ENCODE measurements around the gene LRP1B. TPM values are rescaled to one million over a fixed set of nuclear protein-coding genes. Genes with fewer than 3 reads are reported as not detected.

Gene LRP1B
- total and polyA plus RNA-seq, 2 of the 8 experiments (the other 6 are each of a cell fraction or from before 2014, with no cell fraction given) = 0.03 TPM; not detected in 1

DNA sequence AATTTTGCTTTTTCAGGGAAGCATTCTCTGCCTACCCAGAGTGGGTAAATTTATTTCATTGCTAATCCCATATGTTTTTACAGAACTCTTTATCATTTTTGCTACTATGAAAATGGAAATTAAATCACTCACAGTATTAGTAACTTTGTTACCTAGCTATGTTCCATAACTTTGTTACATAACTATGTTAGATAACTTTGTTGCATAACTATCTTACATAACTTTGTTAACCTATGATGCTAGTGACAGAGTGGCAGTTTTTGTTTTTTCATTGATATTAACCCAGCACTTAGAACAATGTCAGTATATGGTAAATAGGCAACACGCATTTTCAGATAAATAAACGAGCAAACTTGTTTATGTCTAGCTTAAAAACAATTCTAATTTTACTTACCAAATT is 286.6 kb downstream of the LRP1B start:
- ChIA-PET POLR2A (ENCODE audit: partially characterized antibody) (no interaction called here), CTCF (ENCODE audit: partially characterized antibody) (interaction anchor here (1.7 kb wide), 1 partner anchor 19 kb away, joined by 5 read pairs; no protein-coding TSS in a partner anchor)
- TF ChIP-seq, protein P1, sequence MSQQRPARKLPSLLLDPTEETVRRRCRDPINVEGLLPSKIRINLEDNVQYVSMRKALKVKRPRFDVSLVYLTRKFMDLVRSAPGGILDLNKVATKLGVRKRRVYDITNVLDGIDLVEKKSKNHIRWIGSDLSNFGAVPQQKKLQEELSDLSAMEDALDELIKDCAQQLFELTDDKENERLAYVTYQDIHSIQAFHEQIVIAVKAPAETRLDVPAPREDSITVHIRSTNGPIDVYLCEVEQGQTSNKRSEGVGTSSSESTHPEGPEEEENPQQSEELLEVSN (IDR thresholded peaks at IDR 0.05) = no peak
- TF ChIP-seq BACH1 (IDR thresholded peaks at IDR 0.05; ENCODE audit: low read length) (no peak), SRF (IDR thresholded peaks at IDR 0.05; ENCODE audit: low read depth, low read length) (no peak), ASH2L (IDR thresholded peaks at IDR 0.05; ENCODE audit: low read length) (no peak), HDAC2 (IDR thresholded peaks at IDR 0.05; ENCODE audit: borderline replicate concordance in 1 of 2, low read depth in 2 of 2, low read length in 2 of 2) (no peak), BCL11A (IDR thresholded peaks at IDR 0.05; ENCODE audit: low read depth in 2 of 2, low read length in 2 of 2) (no peak), ZNF274 (IDR thresholded peaks at IDR 0.05; ENCODE audit: borderline replicate concordance, extremely low read depth, low read length) (no peak), SIX5 (IDR thresholded peaks at IDR 0.05; ENCODE audit: low read depth, low read length) (no peak), CBX5 (IDR thresholded peaks at IDR 0.05; ENCODE audit: low read depth, low read length) (no peak), POLR2A (IDR thresholded peaks at IDR 0.05; ENCODE audit: control extremely low read depth in 1 of 2, low read depth in 2 of 2, low read length in 2 of 2) (no peak), SIN3A (conservative IDR thresholded peaks at IDR 0.05 in 1 of 2, IDR thresholded peaks at IDR 0.05 in 1 of 2; ENCODE audit: low read depth in 1 of 2, low read length in 2 of 2) (no peak), SP2 (IDR thresholded peaks at IDR 0.05; ENCODE audit: low read length) (no peak)
- TF ChIP-seq, protein P2, sequence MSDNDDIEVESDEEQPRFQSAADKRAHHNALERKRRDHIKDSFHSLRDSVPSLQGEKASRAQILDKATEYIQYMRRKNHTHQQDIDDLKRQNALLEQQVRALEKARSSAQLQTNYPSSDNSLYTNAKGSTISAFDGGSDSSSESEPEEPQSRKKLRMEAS (IDR thresholded peaks at IDR 0.05) = no peak
- 70% methylated on average over 2 of the region's 2 CpGs; no CpG with 5 or more reads in 1 of the 2 experiments for WGBS, 2 experiments (ENCODE audit: extremely low coverage in 1 of 2, insufficient coverage in 1 of 2, insufficient read length in 1 of 2, insufficient replicate concordance in 2 of 2, low coverage in 1 of 2, low lambda C conversion rate in 2 of 2, missing lambda C conversion rate in 1 of 2)
- Histone ChIP-seq H2BK20ac (ENCODE audit: low read length) (no peak overlapping the region), H2BK5ac (ENCODE audit: low read depth, low read length) (no peak overlapping the region), H4K8ac (ENCODE audit: extremely low read depth, insufficient read depth, low read length) (no peak overlapping the region), H2BK120ac (replicated peaks; ENCODE audit: low read depth, low read length) (no peak overlapping the region), H2BK15ac (ENCODE audit: low read length) (no peak overlapping the region), H2AFZ (ENCODE audit: low read length) (no peak overlapping the region), H3K79me2 (ENCODE audit: control insufficient read depth in 1 of 2, insufficient read depth in 2 of 2, low read length in 2 of 2) (no peaks in the 10 kb centered on the region), H3K18ac (ENCODE audit: extremely low read depth, low read length) (no peak overlapping the region), H3K9me3 (ENCODE audit: insufficient read depth in 2 of 2, low read depth in 1 of 2, low read length in 1 of 2) (no peaks in the 10 kb centered on the region), H2AK5ac (ENCODE audit: low read depth, low read length) (no peak overlapping the region), H3K27ac (ENCODE audit: low read depth, low read length) (no peak overlapping the region), H3K36me3 (ENCODE audit: control insufficient read depth in 2 of 4, insufficient read depth in 4 of 4, low read length in 3 of 4) (no peaks in the 10 kb centered on the region), H3K4ac (replicated peaks; ENCODE audit: insufficient read length, low read depth, low read length) (no peak overlapping the region), H2BK12ac (ENCODE audit: low read depth, low read length) (no peak overlapping the region), H3K14ac (ENCODE audit: insufficient read length) (no peak overlapping the region), H3K23ac (ENCODE audit: insufficient read length) (no peak overlapping the region), H3K4me3 (ENCODE audit: extremely low read depth in 1 of 4, insufficient read depth in 2 of 4, low read depth in 3 of 4, low read length in 4 of 4) (no peak overlapping the region), H4K91ac (replicated peaks; ENCODE audit: insufficient read length, low read length) (no peak overlapping the region), H4K5ac (ENCODE audit: insufficient read length, low read depth, low read length) (no peak overlapping the region), H3K23me2 (ENCODE audit: low read depth, low read length) (no peaks in the 10 kb centered on the region), H3K56ac (replicated peaks; ENCODE audit: insufficient read length, low read depth, low read length) (no peak overlapping the region), H4K20me1 (replicated peaks in 1 of 2; ENCODE audit: control insufficient read depth in 1 of 2, insufficient read depth in 2 of 2, low read length in 2 of 2) (no peaks in the 10 kb centered on the region), H3K79me1 (ENCODE audit: low read depth, low read length) (no peaks in the 10 kb centered on the region), H3K4me2 (ENCODE audit: insufficient read depth in 1 of 2, low read depth in 2 of 2, low read length in 2 of 2) (no peak overlapping the region), H3K9ac (replicated peaks in 1 of 4; ENCODE audit: extremely low read depth in 1 of 4, low read depth in 3 of 4, low read length in 3 of 4) (no peak overlapping the region), H3K27me3 (replicated peaks in 1 of 4; ENCODE audit: control insufficient read depth in 3 of 4, extremely low read depth in 1 of 4, insufficient read depth in 3 of 4, low read length in 3 of 4) (no peaks in the 10 kb centered on the region), H3K4me1 (replicated peaks in 1 of 4; ENCODE audit: control insufficient read depth in 3 of 4, insufficient read depth in 4 of 4, low read length in 3 of 4) (no peaks in the 10 kb centered on the region)
- DNase-seq (ENCODE audit: low read depth in 1 of 2, low spot score in 2 of 2) = no peak
- no peak for FAIRE-seq

Data from H1 (cell line).